ENCODE data around the gene SPINK7. TPM values are rescaled to one million over a fixed set of nuclear protein-coding genes. Genes with fewer than 3 reads are reported as not detected.

The SPINK7 gene
- total and polyA plus RNA-seq, 12 donors: not detected

- ATAC-seq (no peak), DNase-seq (no peak)
- intact Hi-C loops (cut with DNase I): no loop called here
- Histone ChIP-seq H3K9me3 (peaks cover 0 to 18% (median 0%) of the 10 kb centered on the region in 11 donors), H3K4me1 (no peaks in the 10 kb centered on the region), H3K36me3 (peaks cover 0 to 9% (median 0%) of the 10 kb centered on the region in 9 donors), H3K27me3 (no peaks in the 10 kb centered on the region), H3K4me3 (no peak overlapping the region), H3K27ac (no peak overlapping the region)
- 91 to 94% methylated on average over 4 of the region's 4 CpGs for WGBS, 2 donors
- TF ChIP-seq CTCF (IDR thresholded peaks at IDR 0.05): no peak
Observed at GRCh38 chr5:148333262-148333849, 21.1 kb downstream of the SPINK7 start.

GRCh38 chr5:148335259-148335658, 23.0 kb downstream of the SPINK7 start, which contains the start of gene SPINK9:
TSS of gene SPINK9 (plus strand) at chr5:148335559. CDS start at chr5:148335614, 55 bp downstream.
- Histone ChIP-seq H3K27me3 (no peaks in the 10 kb centered on the region), H3K4me3 (no peak within 1 kb of the TSS), H3K27ac (no peak within 1 kb of the TSS), H3K4me1 (no peaks in the 10 kb centered on the region), H3K36me3 (peaks cover 0 to 5% (median 0%) of the 10 kb centered on the region in 9 donors), H3K9me3 (peaks cover 0 to 15% (median 0%) of the 10 kb centered on the region in 11 donors)
- no peak for DNase-seq
- no peak for TF ChIP-seq CTCF (IDR thresholded peaks at IDR 0.05)
- 97 to 99% methylated on average over 3 of the region's 3 CpGs for WGBS, 2 donors
- no peak for ATAC-seq
- intact Hi-C loops (cut with DNase I): no loop called here

GRCh38 chr5:148336704-148337435, 24.6 kb downstream of the SPINK7 start:
- intact Hi-C loops (cut with DNase I): no loop called here
- Histone ChIP-seq H3K36me3 (peaks cover 0 to 6% (median 0%) of the 10 kb centered on the region in 9 donors), H3K9me3 (peaks cover 0 to 4% (median 0%) of the 10 kb centered on the region in 11 donors), H3K27me3 (no peaks in the 10 kb centered on the region), H3K4me1 (no peaks in the 10 kb centered on the region), H3K27ac (no peak overlapping the region), H3K4me3 (no peak overlapping the region)
- WGBS, 2 donors: 86 to 94% methylated on average over 3 of the region's 3 CpGs
- DNase-seq (no peak), ATAC-seq (no peak)
- TF ChIP-seq CTCF (IDR thresholded peaks at IDR 0.05): no peak

- DNase-seq (no peak), ATAC-seq (no peak)
- WGBS, 2 donors: 95 to 97% methylated on average over 2 of the region's 2 CpGs
- TF ChIP-seq CTCF (IDR thresholded peaks at IDR 0.05): no peak
- intact Hi-C loops (cut with DNase I): no loop called here
- no peaks in the 10 kb centered on the region for H3K9me3 ChIP-seq
- peaks cover 0 to 7% (median 0%) of the 10 kb centered on the region in 9 donors for H3K4me1 ChIP-seq
- H3K27ac ChIP-seq: no peak overlapping the region
- H3K36me3 ChIP-seq: peaks cover 0 to 6% (median 0%) of the 10 kb centered on the region in 9 donors
- no peaks in the 10 kb centered on the region for H3K27me3 ChIP-seq
- H3K4me3 ChIP-seq: no peak overlapping the region
Observed at GRCh38 chr5:148342371-148343045, 30.3 kb downstream of the SPINK7 start.
